ENCODE data around the gene CATSPER2.
"Not testable (repeated sequence)": the region's sequence is repeated elsewhere in the genome, so short reads cannot be mapped to it uniquely, and the experiment has no call there.

DNA sequence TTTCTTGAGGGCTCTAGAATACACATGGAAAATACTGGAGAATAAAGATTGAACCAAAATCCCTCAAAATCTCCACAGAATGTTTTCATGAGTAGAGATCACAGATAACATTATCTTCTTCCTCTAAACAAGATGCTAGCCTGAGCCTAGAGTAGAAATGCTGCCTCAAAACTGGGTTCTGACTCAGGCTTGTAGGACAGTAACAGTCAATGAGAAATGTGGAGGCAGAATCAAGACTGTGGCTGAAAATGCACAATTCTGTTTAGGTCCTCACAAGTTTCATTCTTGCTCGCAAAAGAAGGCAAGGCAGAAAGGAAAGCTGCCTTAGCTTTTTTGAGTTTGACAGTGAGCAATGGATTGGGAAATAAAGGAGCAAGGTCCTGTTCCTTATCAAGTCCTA lies 25.5 kb upstream of the CATSPER2 start:
- TF ChIP-seq CTCF, POLR2A (IDR thresholded peaks at IDR 0.05): not testable (repeated sequence)
